B cell (primary cell): ENCODE data around the gene EDDM13. TPM values are rescaled to one million over a fixed set of nuclear protein-coding genes. Genes with fewer than 3 reads are reported as not detected.

Experiments
- ATAC-seq: fragments of 200-7000 bp; cut with Tn5 transposase; one replicate; pipeline ENCODE4 v1.10.0; 2021; ENCODE audit warnings: low read depth, mild to moderate bottlenecking, moderate number of reproducible peaks, moderate library complexity
- CTCF ChIA-PET: fragments of 350-600 bp; sonication (Branson Sonifier 250); formaldehyde crosslinking; loops from one replicate; lab custom pipeline; 2021; ENCODE audit warnings: antibody characterized with exemption, inconsistent platforms; lab: Charles Lee
- POLR2A ChIA-PET: fragments of 350-600 bp; sonication (Branson Sonifier 250); formaldehyde crosslinking; loops from one replicate; lab custom pipeline; 2021; ENCODE audit warnings: antibody characterized with exemption; lab: Charles Lee
- DNase-seq: peaks from one replicate; pipeline ENCODE4 v3.0.0; 2013
- H2AFZ ChIP-seq: 2 replicates; pipeline ENCODE4 v1.6.1; 2012; ENCODE audit warnings: mild to moderate bottlenecking, low read depth, low read length; ENCODE audit not compliant: insufficient read depth, poor library complexity, severe bottlenecking
- H3K27ac ChIP-seq, 2 donors: 1 replicate in 1 of 2; 2 replicates in 1 of 2; pipeline ENCODE4 v1.5.1; 2012 to 2013; ENCODE audit warnings: low read length in 2 of 2, mild to moderate bottlenecking in 2 of 2, moderate library complexity in 1 of 2
- H3K27me3 ChIP-seq, 4 experiments: fragments of 200-600 bp in 1 of 4; sonication (generic) in 1 of 4; replicated peaks in 1 of 4; 1 replicate in 2 of 4; 2 replicates in 2 of 4; pipeline versions ENCODE4 v1.6.1 to v1.7.0; 2013 to 2016; ENCODE audit warnings: low read length in 3 of 4, mild to moderate bottlenecking in 2 of 4, mixed read lengths in 1 of 4, moderate library complexity in 1 of 4; ENCODE audit not compliant: insufficient read depth in 4 of 4, control insufficient read depth in 3 of 4; ENCODE audit errors: control extremely low read depth in 1 of 4
- H3K36me3 ChIP-seq, 2 experiments: replicated peaks in 1 of 2; 1 replicate in 1 of 2; 2 replicates in 1 of 2; pipeline versions ENCODE4 v1.6.1 to v1.7.1; 2013; ENCODE audit warnings: low read length in 1 of 2; ENCODE audit not compliant: insufficient read depth in 2 of 2, control insufficient read depth in 1 of 2; ENCODE audit errors: control extremely low read depth in 1 of 2, extremely low read depth in 1 of 2
- H3K4me1 ChIP-seq, 2 donors: fragments of 200-600 bp in 1 of 2; sonication (generic) in 1 of 2; 1 replicate in 1 of 2; 2 replicates in 1 of 2; pipeline versions ENCODE4 v1.5.1 to v1.6.1; 2013 to 2017; ENCODE audit warnings: low read length in 2 of 2; ENCODE audit not compliant: control insufficient read depth in 2 of 2, insufficient read depth in 2 of 2
- H3K4me2 ChIP-seq: replicated peaks from 2 replicates; pipeline ENCODE3; 2012; ENCODE audit warnings: mild to moderate bottlenecking, low read depth, low read length; ENCODE audit not compliant: poor library complexity, severe bottlenecking
- H3K4me3 ChIP-seq, 5 experiments: fragments of 200-600 bp in 1 of 5; sonication (generic) in 1 of 5; 1 replicate in 3 of 5; 2 replicates in 2 of 5; pipeline versions ENCODE4 v1.5.1 to v1.7.0; 2011 to 2016; ENCODE audit warnings: low read length in 4 of 5, mild to moderate bottlenecking in 4 of 5, low read depth in 2 of 5, control low read depth in 1 of 5, moderate library complexity in 1 of 5; ENCODE audit not compliant: insufficient read depth in 1 of 5; ENCODE audit errors: control extremely low read depth in 1 of 5, extremely low read depth in 1 of 5
- H3K79me2 ChIP-seq: fragments of 200-600 bp; sonication (generic); one replicate; pipeline ENCODE4 v1.6.0; 2016; ENCODE audit warnings: low read length; ENCODE audit not compliant: control insufficient read depth, insufficient read depth
- H3K9ac ChIP-seq: fragments of 200-600 bp; sonication (generic); 2 replicates; pipeline ENCODE4 v1.6.1; 2017; ENCODE audit warnings: mild to moderate bottlenecking, low read length, moderate library complexity
- H3K9me3 ChIP-seq, 3 donors: one replicate each; pipeline versions ENCODE4 v1.6.1 to v1.7.1; 2013; ENCODE audit warnings: low read length in 2 of 3; ENCODE audit not compliant: control insufficient read depth in 2 of 3, insufficient read depth in 1 of 3; ENCODE audit errors: control extremely low read depth in 1 of 3
- H4K20me1 ChIP-seq: 2 replicates; pipeline ENCODE4 v1.6.0; 2012; ENCODE audit warnings: mild to moderate bottlenecking, low read length; ENCODE audit not compliant: insufficient read depth, control insufficient read depth, poor library complexity, severe bottlenecking
- H3K27ac Mint-ChIP-seq: one replicate; pipeline ENCODE4 v1.8.0; 2021; ENCODE audit warnings: mixed read lengths
- H3K27me3 Mint-ChIP-seq: one replicate; pipeline ENCODE4 v1.8.0; 2021; ENCODE audit warnings: mixed read lengths
- H3K4me1 Mint-ChIP-seq: one replicate; pipeline ENCODE4 v1.8.0; 2021; ENCODE audit warnings: mixed read lengths
- H3K4me3 Mint-ChIP-seq: one replicate; pipeline ENCODE4 v1.8.0; 2021; ENCODE audit warnings: mixed read lengths
- H3K9me3 Mint-ChIP-seq: one replicate; pipeline ENCODE4 v1.8.0; 2022; ENCODE audit warnings: mixed read lengths; ENCODE audit not compliant: insufficient read depth
- CTCF ChIP-seq: fragments of 200-600 bp; IDR thresholded peaks from one replicate; pipeline ENCODE4 v1.8.0; 2022; ENCODE audit warnings: antibody characterized with exemption, mild to moderate bottlenecking
- EZH2 ChIP-seq: IDR thresholded peaks from 2 replicates; pipeline ENCODE4 v1.6.1; 2012; ENCODE audit warnings: borderline replicate concordance, low read depth, mild to moderate bottlenecking, moderate library complexity, low read length; ENCODE audit not compliant: insufficient read depth, poor library complexity, severe bottlenecking
- WGBS: methylation state at CpG from one replicate; pipeline ENCODE4 v1.1.5; 2013; ENCODE audit warnings: missing lambda C conversion rate; ENCODE audit not compliant: insufficient coverage; 5-methylcytosine and 5-hydroxymethylcytosine counted together
- intact Hi-C: fragments of 100-400 bp; cut with micrococcal nuclease; formaldehyde crosslinking; loops from one replicate; pipeline ENCODE4 v1.10.0; 2022
- polyA plus RNA-seq: library from polyadenylated mRNA; depleted of rRNA; stranded (reverse); fragments of >200 nt; gene quantifications from 2 replicates; pipeline ENCODE4 v1.2.3, GENCODE V29; 2012
- total RNA-seq, 2 donors: library from RNA; stranded (reverse); fragments of 120-200 nt in 1 of 2; gene quantifications; 1 replicate in 1 of 2; 2 replicates in 1 of 2; pipeline versions ENCODE4 v1.2.3 to v1.2.4, GENCODE V29; 2013 to 2022

EDDM13 gene
- total and polyA plus RNA-seq, 2 donors (not counting 1 experiment from before 2014, with no cell fraction given): not detected

GRCh38 chr19:56290104-56290503, 17.6 kb downstream of the EDDM13 start:
- Histone ChIP-seq H3K9me3 (no peaks in the 10 kb centered on the region), H4K20me1 (no peaks in the 10 kb centered on the region), H3K4me3 (no peak overlapping the region), H3K27ac (no peak overlapping the region), H3K4me1 (no peaks in the 10 kb centered on the region), H3K9ac (no peak overlapping the region), H3K27me3 (no peaks in the 10 kb centered on the region), H3K79me2 (no peaks in the 10 kb centered on the region), H2AFZ (no peak overlapping the region), H3K4me2 (no peak overlapping the region), H3K36me3 (peaks cover 0 to 6% of the 10 kb centered on the region in 2 experiments)
- ChIA-PET POLR2A (no interaction called here), CTCF (interaction anchor here (1.8 kb wide), 1 partner anchor 37 kb away, joined by 4 read pairs; no protein-coding TSS in a partner anchor)
- Mint-ChIP-seq H3K27ac (no peak overlapping the region), H3K4me1 (no peaks in the 10 kb centered on the region), H3K9me3 (no peaks in the 10 kb centered on the region), H3K4me3 (no peak overlapping the region), H3K27me3 (no peaks in the 10 kb centered on the region)
- no peak for TF ChIP-seq EZH2
- intact Hi-C loops: no loop called here
- ATAC-seq (no peak), DNase-seq (no peak)

- Mint-ChIP-seq H3K27ac (no peak overlapping the region), H3K4me3 (no peak overlapping the region), H3K27me3 (no peaks in the 10 kb centered on the region), H3K4me1 (no peaks in the 10 kb centered on the region), H3K9me3 (no peaks in the 10 kb centered on the region)
- Histone ChIP-seq H3K36me3 (peaks cover 0 to 6% of the 10 kb centered on the region in 2 experiments), H3K27ac (no peak overlapping the region), H3K4me3 (no peak overlapping the region), H3K4me1 (no peaks in the 10 kb centered on the region), H3K79me2 (no peaks in the 10 kb centered on the region), H4K20me1 (no peaks in the 10 kb centered on the region), H3K27me3 (no peaks in the 10 kb centered on the region), H2AFZ (no peak overlapping the region), H3K4me2 (no peak overlapping the region), H3K9ac (no peak overlapping the region), H3K9me3 (no peaks in the 10 kb centered on the region)
- TF ChIP-seq CTCF (no peak), EZH2 (no peak)
- ChIA-PET POLR2A (no interaction called here), CTCF (no interaction called here)
- intact Hi-C loops: no loop called here
- DNase-seq: no peak
- 97% methylated on average over 4 of the region's 6 CpGs for WGBS
- ATAC-seq: no peak
Measured at GRCh38 chr19:56291867-56292266, 19.3 kb downstream of the EDDM13 start.
